Suprapubic skin (tissue), 4 donors: Measurements from ENCODE around the gene CLTB. TPM values are rescaled to one million over a fixed set of nuclear protein-coding genes. Genes with fewer than 3 reads are reported as not detected.

ENCODE experiments used
- DNase-seq, 2 donors: peaks; one replicate each; pipeline ENCODE4 v3.0.0-alpha.2; 2019; ENCODE audit warnings: low spot score in 2 of 2
- H3K27ac ChIP-seq: fragments of 200-600 bp; sonication (generic); one replicate; pipeline ENCODE4 v1.5.1; 2019
- H3K27me3 ChIP-seq: fragments of 200-600 bp; sonication (generic); one replicate; pipeline ENCODE4 v1.5.1; 2019
- H3K36me3 ChIP-seq: fragments of 200-600 bp; sonication (generic); one replicate; pipeline ENCODE4 v1.5.1; 2019
- H3K4me1 ChIP-seq: fragments of 200-600 bp; sonication (generic); one replicate; pipeline ENCODE4 v1.5.1; 2019
- H3K4me3 ChIP-seq: fragments of 200-600 bp; sonication (generic); one replicate; pipeline ENCODE4 v1.5.1; 2019; ENCODE audit warnings: mild to moderate bottlenecking
- H3K9me3 ChIP-seq: fragments of 200-600 bp; sonication (generic); one replicate; pipeline ENCODE4 v1.5.1; 2019
- EP300 ChIP-seq: sonication (generic); formaldehyde crosslinking; IDR thresholded peaks from one replicate; pipeline ENCODE4 v1.6.1; 2017; ENCODE audit warnings: antibody characterized with exemption
- POLR2A ChIP-seq, 2 donors: fragments of 450-650 bp; IDR thresholded peaks; one replicate each; pipeline ENCODE4 v1.6.1; 2017; ENCODE audit warnings: antibody characterized with exemption in 2 of 2, mild to moderate bottlenecking in 2 of 2, moderate library complexity in 2 of 2
- POLR2AphosphoS5 ChIP-seq, 3 donors: sonication (generic); formaldehyde crosslinking; IDR thresholded peaks; one replicate each; pipeline ENCODE4 v1.6.1; 2017; ENCODE audit warnings: antibody characterized with exemption in 3 of 3
- WGBS: methylation state at CpG from one replicate; pipeline ENCODE4 v1.1.5; 2018; 5-methylcytosine and 5-hydroxymethylcytosine counted together
- total RNA-seq, 4 donors: library from RNA; depleted of rRNA; stranded (reverse); fragments of >200 nt; gene quantifications; one replicate each; pipeline ENCODE4 v1.1.0, GENCODE V29; 2016
- TF ChIP-seq, protein P1 (sequence below), 2 donors: fragments of 200-600 bp in 1 of 2; fragments of 450-650 bp in 1 of 2; sonication (generic) in 1 of 2; IDR thresholded peaks; one replicate each; pipeline ENCODE4 v1.5.1; 2016 to 2019; ENCODE audit warnings: antibody characterized with exemption in 2 of 2, mild to moderate bottlenecking in 1 of 2, moderate library complexity in 1 of 2

The CLTB gene
- total RNA-seq, 4 donors from 2014 or later: 298 to 644 (median 435) TPM

DNA sequence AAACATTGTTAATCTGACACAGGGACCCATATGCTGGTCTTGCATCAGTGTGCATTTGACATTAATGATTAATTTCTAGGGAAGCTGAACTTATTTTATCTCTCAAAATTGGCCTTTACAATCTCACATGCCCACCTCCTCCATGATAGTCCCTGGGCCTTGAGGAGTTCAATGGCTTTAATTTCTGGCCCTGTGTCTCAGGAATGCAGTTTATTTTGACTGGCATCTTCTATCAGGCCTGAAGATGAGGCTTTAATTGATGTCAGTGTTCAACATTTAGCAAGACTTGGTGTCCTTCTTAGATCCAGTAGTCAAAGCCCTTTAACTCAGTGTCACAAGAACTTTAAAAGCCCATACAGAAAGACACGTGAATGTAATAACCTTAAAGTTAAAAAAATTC, 10.5 kb upstream of the CLTB start:
- Histone ChIP-seq H3K4me1 (no peaks in the 10 kb centered on the region), H3K4me3 (no peak overlapping the region), H3K27ac (no peak overlapping the region), H3K36me3 (no peaks in the 10 kb centered on the region), H3K9me3 (no peaks in the 10 kb centered on the region), H3K27me3 (no peaks in the 10 kb centered on the region)
- no peak for TF ChIP-seq EP300
- TF ChIP-seq, protein P1, sequence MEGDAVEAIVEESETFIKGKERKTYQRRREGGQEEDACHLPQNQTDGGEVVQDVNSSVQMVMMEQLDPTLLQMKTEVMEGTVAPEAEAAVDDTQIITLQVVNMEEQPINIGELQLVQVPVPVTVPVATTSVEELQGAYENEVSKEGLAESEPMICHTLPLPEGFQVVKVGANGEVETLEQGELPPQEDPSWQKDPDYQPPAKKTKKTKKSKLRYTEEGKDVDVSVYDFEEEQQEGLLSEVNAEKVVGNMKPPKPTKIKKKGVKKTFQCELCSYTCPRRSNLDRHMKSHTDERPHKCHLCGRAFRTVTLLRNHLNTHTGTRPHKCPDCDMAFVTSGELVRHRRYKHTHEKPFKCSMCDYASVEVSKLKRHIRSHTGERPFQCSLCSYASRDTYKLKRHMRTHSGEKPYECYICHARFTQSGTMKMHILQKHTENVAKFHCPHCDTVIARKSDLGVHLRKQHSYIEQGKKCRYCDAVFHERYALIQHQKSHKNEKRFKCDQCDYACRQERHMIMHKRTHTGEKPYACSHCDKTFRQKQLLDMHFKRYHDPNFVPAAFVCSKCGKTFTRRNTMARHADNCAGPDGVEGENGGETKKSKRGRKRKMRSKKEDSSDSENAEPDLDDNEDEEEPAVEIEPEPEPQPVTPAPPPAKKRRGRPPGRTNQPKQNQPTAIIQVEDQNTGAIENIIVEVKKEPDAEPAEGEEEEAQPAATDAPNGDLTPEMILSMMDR (IDR thresholded peaks at IDR 0.05): no peak
- TF ChIP-seq POLR2A (IDR thresholded peaks at IDR 0.05): no peak
- no peak for TF ChIP-seq POLR2AphosphoS5 (IDR thresholded peaks at IDR 0.05)
- DNase-seq: no peak
- WGBS: 90% methylated on average over 1 of the region's 1 CpG

DNA sequence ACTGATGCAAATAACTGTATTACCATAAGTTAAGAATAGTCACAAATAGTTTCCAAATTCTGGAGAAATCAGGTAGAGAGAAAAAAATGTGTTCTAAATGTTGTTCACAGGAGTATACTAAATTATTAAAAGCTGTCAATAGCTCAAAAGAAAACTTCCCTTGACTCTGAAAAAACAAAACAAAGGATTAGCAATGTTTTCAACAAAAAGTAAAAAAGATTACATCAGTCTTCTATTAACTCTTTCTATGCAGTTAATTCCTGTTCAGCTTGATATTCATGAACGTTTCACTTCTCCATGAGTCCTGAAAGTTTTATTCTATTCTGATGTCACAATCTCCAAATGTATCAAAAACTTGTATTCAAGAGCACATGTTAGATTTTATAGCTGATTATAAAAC, 9.5 kb upstream of the CLTB start:
- 89% methylated on average over 1 of the region's 1 CpG for WGBS
- Histone ChIP-seq H3K9me3 (no peaks in the 10 kb centered on the region), H3K27ac (no peak overlapping the region), H3K27me3 (no peaks in the 10 kb centered on the region), H3K4me3 (no peak overlapping the region), H3K36me3 (no peaks in the 10 kb centered on the region), H3K4me1 (no peaks in the 10 kb centered on the region)
- no peak for TF ChIP-seq EP300
- no peak for TF ChIP-seq POLR2A (IDR thresholded peaks at IDR 0.05)
- TF ChIP-seq, protein P1 (IDR thresholded peaks at IDR 0.05): no peak
- no peak for TF ChIP-seq POLR2AphosphoS5 (IDR thresholded peaks at IDR 0.05)
- no peak for DNase-seq

DNA sequence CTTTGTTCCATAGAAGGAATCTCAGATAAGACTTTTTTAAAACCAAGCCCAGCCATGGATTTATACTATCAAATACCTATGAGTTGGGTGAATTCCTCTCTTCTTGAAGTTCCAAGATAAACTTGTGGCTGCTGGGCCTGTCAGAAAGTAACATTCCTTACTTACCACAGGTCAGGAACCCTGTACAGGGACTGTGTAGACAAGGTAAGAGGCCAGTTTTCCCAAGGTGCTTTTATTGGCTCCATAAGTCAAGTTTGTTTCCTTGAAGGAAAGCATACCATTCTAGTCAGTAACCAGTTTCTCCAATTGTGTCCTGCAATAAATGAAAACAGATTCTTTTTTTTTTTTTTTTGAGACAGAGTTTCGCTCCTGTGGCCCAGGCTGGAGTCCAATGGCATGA, 8.8 kb upstream of the CLTB start:
- H3K4me3 ChIP-seq: no peak overlapping the region
- DNase-seq: no peak
- no peaks in the 10 kb centered on the region for H3K27me3 ChIP-seq
- WGBS: 94% methylated on average over 1 of the region's 1 CpG
- no peaks in the 10 kb centered on the region for H3K36me3 ChIP-seq
- H3K27ac ChIP-seq: no peak overlapping the region
- no peaks in the 10 kb centered on the region for H3K9me3 ChIP-seq
- no peaks in the 10 kb centered on the region for H3K4me1 ChIP-seq
- TF ChIP-seq EP300: no peak
- TF ChIP-seq POLR2A (IDR thresholded peaks at IDR 0.05): no peak
- TF ChIP-seq POLR2AphosphoS5 (IDR thresholded peaks at IDR 0.05): no peak
- TF ChIP-seq, protein P1 (IDR thresholded peaks at IDR 0.05): no peak

DNA sequence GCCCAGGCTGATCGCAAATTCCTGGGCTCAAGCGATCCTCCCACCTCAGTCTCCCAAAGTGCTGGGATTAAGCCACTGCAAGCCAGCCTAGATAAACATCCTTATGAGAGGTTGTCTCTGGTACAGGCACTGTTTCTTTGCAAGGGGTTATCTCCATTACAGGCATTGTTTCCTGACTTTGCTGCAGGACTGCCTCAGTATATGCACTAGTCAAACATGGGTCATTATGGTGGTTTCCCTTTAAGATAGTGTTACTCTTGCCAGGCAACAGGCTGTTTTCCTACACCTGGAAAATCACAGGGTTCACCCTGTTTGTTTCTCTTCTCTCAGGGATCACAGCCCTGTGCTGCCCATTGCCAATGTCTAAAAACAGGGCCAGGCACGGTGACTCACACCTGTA, 7.8 kb upstream of the CLTB start:
- no peaks in the 10 kb centered on the region for H3K4me1 ChIP-seq
- no peak for DNase-seq
- TF ChIP-seq POLR2A (IDR thresholded peaks at IDR 0.05) (no peak), POLR2AphosphoS5 (IDR thresholded peaks at IDR 0.05) (no peak), EP300 (no peak)
- TF ChIP-seq, protein P1 (IDR thresholded peaks at IDR 0.05): no peak
- H3K9me3 ChIP-seq: no peaks in the 10 kb centered on the region
- no peak overlapping the region for H3K27ac ChIP-seq
- no peaks in the 10 kb centered on the region for H3K27me3 ChIP-seq
- no peak overlapping the region for H3K4me3 ChIP-seq
- H3K36me3 ChIP-seq: no peaks in the 10 kb centered on the region
- WGBS: 63% methylated on average over 3 of the region's 3 CpGs

DNA sequence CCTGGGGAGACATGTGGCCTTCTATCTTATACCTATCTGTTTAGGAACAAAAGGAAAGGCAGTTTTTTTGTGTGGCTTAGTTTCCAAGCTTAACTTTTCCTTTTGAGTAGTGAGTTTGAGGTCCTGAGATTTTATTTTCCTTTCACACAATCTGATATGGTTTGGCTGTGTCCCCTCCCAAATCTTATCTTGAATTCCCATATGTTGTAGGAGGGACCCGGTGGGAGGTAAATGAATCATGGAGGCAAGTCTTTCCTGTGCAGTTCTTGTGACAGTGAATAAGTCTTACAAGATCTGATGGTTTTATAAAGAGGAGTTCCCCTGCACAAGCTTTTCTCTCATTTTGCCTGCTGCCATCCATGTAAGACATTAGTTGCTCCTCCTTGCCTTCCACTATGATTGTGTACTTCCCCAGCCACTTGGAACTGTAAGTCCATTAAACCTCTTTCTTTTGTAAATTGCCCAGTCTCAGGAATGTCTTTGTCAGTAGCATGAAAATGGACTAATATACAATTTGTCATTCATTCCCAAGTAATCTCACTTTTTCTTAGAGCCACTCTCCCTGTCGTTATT, 4.7 kb upstream of the CLTB start:
- H3K9me3 ChIP-seq: no peaks in the 10 kb centered on the region
- H3K36me3 ChIP-seq: no peaks in the 10 kb centered on the region
- TF ChIP-seq, protein P1 (IDR thresholded peaks at IDR 0.05): no peak
- TF ChIP-seq EP300: no peak
- TF ChIP-seq POLR2A (IDR thresholded peaks at IDR 0.05): no peak
- TF ChIP-seq POLR2AphosphoS5 (IDR thresholded peaks at IDR 0.05): no peak
- H3K4me3 ChIP-seq: no peak overlapping the region
- no peak overlapping the region for H3K27ac ChIP-seq
- DNase-seq: no peak
- H3K4me1 ChIP-seq: peaks cover 6% of the 10 kb centered on the region
- 73% methylated on average over 2 of the region's 2 CpGs for WGBS
- no peaks in the 10 kb centered on the region for H3K27me3 ChIP-seq
